Karpas-422 (cell line): ENCODE measurements around the gene LAMA3. TPM values are rescaled to one million over a fixed set of nuclear protein-coding genes. Genes with fewer than 3 reads are reported as not detected.

Experiments
- DNase-seq: peaks from one replicate; pipeline ENCODE4 v3.0.0-alpha.2; 2015
- H2AFZ ChIP-seq: fragments of 200-600 bp; sonication (generic); 2 replicates; pipeline ENCODE4 v1.6.1; 2014; ENCODE audit warnings: antibody characterized with exemption, low read length, mixed read lengths
- H3K27ac ChIP-seq: fragments of 200-600 bp; sonication (generic); 2 replicates; pipeline ENCODE4 v1.5.1; 2014; ENCODE audit warnings: mild to moderate bottlenecking, low read length, moderate library complexity
- H3K27me3 ChIP-seq: fragments of 200-600 bp; sonication (generic); 2 replicates; pipeline ENCODE4 v1.6.1; 2014; ENCODE audit warnings: low read length, mixed read lengths
- H3K36me3 ChIP-seq: fragments of 200-600 bp; sonication (generic); 2 replicates; pipeline ENCODE4 v1.6.1; 2014; ENCODE audit warnings: low read length, mixed read lengths; ENCODE audit not compliant: insufficient read depth
- H3K4me1 ChIP-seq: fragments of 200-600 bp; sonication (generic); 2 replicates; pipeline ENCODE4 v1.6.1; 2014; ENCODE audit warnings: mild to moderate bottlenecking, low read length, mixed read lengths
- H3K4me2 ChIP-seq: fragments of 200-600 bp; sonication (generic); 2 replicates; pipeline ENCODE4 v1.6.1; 2014; ENCODE audit warnings: low read length, low read depth, mild to moderate bottlenecking; ENCODE audit not compliant: poor library complexity, severe bottlenecking
- H3K4me3 ChIP-seq: fragments of 200-600 bp; sonication (generic); 2 replicates; pipeline ENCODE4 v1.5.1; 2014; ENCODE audit warnings: mild to moderate bottlenecking, antibody characterized with exemption, low read length, mixed read lengths
- H3K79me2 ChIP-seq: fragments of 200-600 bp; sonication (generic); 2 replicates; pipeline ENCODE4 v1.6.1; 2014; ENCODE audit warnings: mild to moderate bottlenecking, low read length, mixed read lengths
- H3K9ac ChIP-seq: fragments of 200-600 bp; sonication (generic); 2 replicates; pipeline ENCODE4 v1.6.0; 2014; ENCODE audit warnings: low read length
- H3K9me2 ChIP-seq: fragments of 200-600 bp; sonication (generic), shearing (Covaris generic); replicated peaks from 2 replicates; pipeline ENCODE4 v1.6.0; 2014; ENCODE audit warnings: mild to moderate bottlenecking, low read length, moderate library complexity; ENCODE audit not compliant: insufficient read depth
- H3K9me3 ChIP-seq: fragments of 300-700, 200-600 bp; sonication (generic); 2 replicates; pipeline ENCODE4 v1.6.1; 2014; ENCODE audit warnings: low read length, mixed read lengths
- H4K20me1 ChIP-seq: fragments of 200-600 bp; sonication (generic); 2 replicates; pipeline ENCODE4 v1.6.1; 2014; ENCODE audit warnings: mild to moderate bottlenecking, antibody characterized with exemption, low read length, low read depth; ENCODE audit not compliant: insufficient read depth
- total RNA-seq: library from RNA; depleted of rRNA; stranded (reverse); fragments of >200 nt; shearing (Covaris generic); gene quantifications from 2 replicates; pipeline ENCODE4 v1.2.3, GENCODE V29; 2014; ENCODE audit warnings: low replicate concordance

The LAMA3 gene
- total RNA-seq, 1 experiment from 2014 or later = not detected

DNA sequence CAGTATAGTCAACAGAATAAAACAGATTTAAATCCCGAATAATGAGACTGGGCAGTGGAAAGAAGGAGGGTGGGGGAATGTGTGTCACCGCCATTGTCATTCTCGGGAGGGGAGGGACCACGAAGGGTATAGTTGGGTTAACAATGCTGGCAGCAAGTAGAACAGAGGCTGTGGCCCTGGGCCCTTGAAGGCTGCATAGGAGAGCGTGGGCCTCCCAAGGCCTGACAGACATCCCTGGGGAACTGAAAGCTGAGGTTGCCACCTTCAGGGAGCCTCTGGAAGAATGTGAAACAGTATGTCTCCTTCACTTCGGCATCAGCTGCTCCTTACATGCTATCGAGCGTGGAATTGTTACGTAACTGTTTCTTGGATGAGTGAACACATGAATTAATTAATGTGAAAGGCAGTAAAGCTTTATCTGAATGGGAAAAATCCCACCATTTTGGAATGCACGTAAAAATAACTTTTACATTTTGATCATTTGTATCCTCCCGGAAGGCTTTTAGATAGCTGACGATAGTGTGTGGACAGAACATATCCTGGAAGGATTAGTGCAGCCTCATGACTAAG lies 232.5 kb downstream of the LAMA3 start:
- H3K9me2 ChIP-seq = no peaks in the 10 kb centered on the region
- H2AFZ ChIP-seq = no peak overlapping the region
- H3K79me2 ChIP-seq = no peaks in the 10 kb centered on the region
- no peaks in the 10 kb centered on the region for H3K4me1 ChIP-seq
- H4K20me1 ChIP-seq = no peaks in the 10 kb centered on the region
- no peaks in the 10 kb centered on the region for H3K9me3 ChIP-seq
- H3K4me3 ChIP-seq = no peak overlapping the region
- H3K27me3 ChIP-seq = no peaks in the 10 kb centered on the region
- no peaks in the 10 kb centered on the region for H3K36me3 ChIP-seq
- no peak overlapping the region for H3K9ac ChIP-seq
- H3K27ac ChIP-seq = no peak overlapping the region
- no peak for DNase-seq
- no peak overlapping the region for H3K4me2 ChIP-seq

DNA sequence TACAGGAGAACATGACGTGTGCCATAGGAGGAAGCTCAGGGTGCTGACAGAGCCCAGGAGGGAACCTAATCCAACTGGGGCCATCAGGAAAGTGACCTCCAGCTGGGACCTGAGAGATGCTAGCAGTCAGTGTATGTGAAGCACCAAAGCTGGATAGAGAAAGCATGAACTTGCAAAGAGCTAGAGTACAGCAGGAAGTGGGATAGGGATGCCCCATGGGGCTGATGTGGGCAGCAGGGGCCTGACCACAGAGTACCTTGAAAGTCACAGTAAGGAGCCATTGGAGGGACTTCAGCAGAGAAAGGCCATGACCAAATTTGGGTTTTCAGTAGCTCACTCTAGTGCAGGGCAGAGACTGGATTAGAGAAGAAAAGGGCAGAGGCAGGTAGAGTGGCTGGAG lies 233.7 kb downstream of the LAMA3 start:
- H3K36me3 ChIP-seq = no peaks in the 10 kb centered on the region
- H2AFZ ChIP-seq = no peak overlapping the region
- no peaks in the 10 kb centered on the region for H3K9me2 ChIP-seq
- no peaks in the 10 kb centered on the region for H4K20me1 ChIP-seq
- H3K79me2 ChIP-seq = no peaks in the 10 kb centered on the region
- no peaks in the 10 kb centered on the region for H3K9me3 ChIP-seq
- H3K9ac ChIP-seq = no peak overlapping the region
- no peak overlapping the region for H3K27ac ChIP-seq
- no peaks in the 10 kb centered on the region for H3K27me3 ChIP-seq
- DNase-seq = no peak
- H3K4me3 ChIP-seq = no peak overlapping the region
- no peaks in the 10 kb centered on the region for H3K4me1 ChIP-seq
- H3K4me2 ChIP-seq = no peak overlapping the region

DNA sequence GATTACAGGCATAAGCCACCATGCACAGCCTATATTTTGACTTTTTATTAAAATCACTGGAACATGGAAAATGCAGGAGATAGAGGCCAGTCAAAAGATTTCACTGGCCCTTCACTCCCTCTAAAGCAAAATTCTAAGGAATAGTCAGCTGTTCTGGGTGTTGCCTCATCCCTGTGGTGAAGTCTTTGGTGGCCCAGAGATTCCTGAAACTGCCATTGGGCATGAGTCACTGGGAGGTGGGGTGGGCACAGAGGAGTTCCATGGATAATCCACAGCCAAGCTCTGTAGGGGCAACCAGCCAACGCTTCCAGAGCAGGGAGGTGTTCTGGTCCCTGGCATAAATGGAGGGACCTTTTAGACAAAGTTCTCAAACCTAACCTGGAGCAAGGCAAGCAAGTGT lies 235.6 kb downstream of the LAMA3 start:
- H3K9me2 ChIP-seq = no peaks in the 10 kb centered on the region
- H3K4me1 ChIP-seq = no peaks in the 10 kb centered on the region
- no peak overlapping the region for H3K9ac ChIP-seq
- no peak overlapping the region for H3K27ac ChIP-seq
- no peaks in the 10 kb centered on the region for H3K9me3 ChIP-seq
- no peaks in the 10 kb centered on the region for H3K36me3 ChIP-seq
- H3K4me3 ChIP-seq = no peak overlapping the region
- H3K4me2 ChIP-seq = no peak overlapping the region
- H2AFZ ChIP-seq = no peak overlapping the region
- no peaks in the 10 kb centered on the region for H3K79me2 ChIP-seq
- DNase-seq = no peak
- no peaks in the 10 kb centered on the region for H4K20me1 ChIP-seq
- H3K27me3 ChIP-seq = no peaks in the 10 kb centered on the region

GRCh38 chr18:23926571-23926970 lies 237.3 kb downstream of the LAMA3 start:
- H3K4me1 ChIP-seq = no peaks in the 10 kb centered on the region
- H3K9me2 ChIP-seq = no peaks in the 10 kb centered on the region
- H2AFZ ChIP-seq = no peak overlapping the region
- no peaks in the 10 kb centered on the region for H3K36me3 ChIP-seq
- no peak overlapping the region for H3K4me3 ChIP-seq
- H4K20me1 ChIP-seq = no peaks in the 10 kb centered on the region
- no peak for DNase-seq
- no peaks in the 10 kb centered on the region for H3K79me2 ChIP-seq
- H3K27ac ChIP-seq = no peak overlapping the region
- no peak overlapping the region for H3K4me2 ChIP-seq
- no peaks in the 10 kb centered on the region for H3K9me3 ChIP-seq
- H3K27me3 ChIP-seq = no peaks in the 10 kb centered on the region
- H3K9ac ChIP-seq = no peak overlapping the region

- Histone ChIP-seq H3K9me2 (no peaks in the 10 kb centered on the region), H2AFZ (no peak overlapping the region), H3K9me3 (no peaks in the 10 kb centered on the region), H3K36me3 (no peaks in the 10 kb centered on the region), H3K4me1 (no peaks in the 10 kb centered on the region), H3K79me2 (no peaks in the 10 kb centered on the region), H3K9ac (no peak overlapping the region), H3K4me3 (no peak overlapping the region), H4K20me1 (no peaks in the 10 kb centered on the region), H3K27ac (no peak overlapping the region), H3K4me2 (no peak overlapping the region), H3K27me3 (no peaks in the 10 kb centered on the region)
- DNase-seq = no peak
These were observed 238.8 kb downstream of the LAMA3 start for GRCh38 chr18:23927821-23928746.

DNA sequence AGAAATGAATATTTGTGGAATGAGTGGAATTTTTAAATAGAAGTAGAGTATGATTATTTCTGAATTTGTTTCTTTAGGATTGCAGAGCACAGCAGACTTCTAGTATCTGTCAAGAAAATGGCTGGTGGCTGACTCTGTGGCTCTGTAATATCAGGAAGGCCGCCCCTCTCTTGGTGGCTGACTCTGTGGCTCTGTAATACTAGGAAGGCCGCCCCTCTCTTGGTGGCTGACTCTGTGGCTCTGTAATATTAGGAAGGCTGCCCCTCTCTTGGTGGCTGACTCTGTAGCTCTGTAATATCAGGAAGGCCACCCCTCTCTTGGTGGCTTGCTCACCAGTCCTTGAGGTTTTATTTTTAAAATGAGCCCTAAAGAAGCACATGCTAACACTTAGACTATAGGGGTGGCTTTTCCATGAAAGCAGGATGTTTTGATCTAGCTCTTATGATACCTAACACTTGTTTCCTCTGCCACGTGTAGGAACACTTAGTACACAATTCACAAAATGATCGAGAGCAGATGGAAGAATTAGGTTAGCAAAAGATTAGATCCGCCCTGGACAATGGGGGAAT lies 240.2 kb downstream of the LAMA3 start:
- no peak overlapping the region for H3K4me2 ChIP-seq
- no peaks in the 10 kb centered on the region for H4K20me1 ChIP-seq
- no peaks in the 10 kb centered on the region for H3K36me3 ChIP-seq
- H3K4me1 ChIP-seq = no peaks in the 10 kb centered on the region
- H3K9me2 ChIP-seq = no peaks in the 10 kb centered on the region
- no peaks in the 10 kb centered on the region for H3K27me3 ChIP-seq
- H3K9me3 ChIP-seq = no peaks in the 10 kb centered on the region
- H2AFZ ChIP-seq = no peak overlapping the region
- H3K27ac ChIP-seq = no peak overlapping the region
- no peak overlapping the region for H3K9ac ChIP-seq
- H3K4me3 ChIP-seq = no peak overlapping the region
- no peak for DNase-seq
- no peaks in the 10 kb centered on the region for H3K79me2 ChIP-seq

GRCh38 chr18:23930002-23930401 lies 240.7 kb downstream of the LAMA3 start:
- no peaks in the 10 kb centered on the region for H4K20me1 ChIP-seq

GRCh38 chr18:23932385-23933067 lies 243.3 kb downstream of the LAMA3 start:
- Histone ChIP-seq H3K79me2 (no peaks in the 10 kb centered on the region), H3K27ac (no peak overlapping the region), H3K9me2 (no peaks in the 10 kb centered on the region), H3K9me3 (no peaks in the 10 kb centered on the region), H4K20me1 (no peaks in the 10 kb centered on the region), H3K4me1 (no peaks in the 10 kb centered on the region), H3K36me3 (no peaks in the 10 kb centered on the region), H3K4me3 (no peak overlapping the region), H2AFZ (no peak overlapping the region), H3K9ac (no peak overlapping the region), H3K27me3 (no peaks in the 10 kb centered on the region), H3K4me2 (no peak overlapping the region)
- no peak for DNase-seq

More at GRCh38 chr18:23930002-23930401, 240.7 kb downstream of the LAMA3 start:
- Histone ChIP-seq H3K9me3 (no peaks in the 10 kb centered on the region), H3K27me3 (no peaks in the 10 kb centered on the region), H3K4me1 (no peaks in the 10 kb centered on the region), H3K9me2 (no peaks in the 10 kb centered on the region), H3K79me2 (no peaks in the 10 kb centered on the region), H3K4me3 (no peak overlapping the region), H3K4me2 (no peak overlapping the region), H3K27ac (no peak overlapping the region), H3K36me3 (no peaks in the 10 kb centered on the region), H3K9ac (no peak overlapping the region), H2AFZ (no peak overlapping the region)
- DNase-seq = no peak
